CD14-positive monocyte (primary cell): ENCODE data around the gene COL5A3. TPM values are rescaled to one million over a fixed set of nuclear protein-coding genes. Genes with fewer than 3 reads are reported as not detected.

ENCODE experiments used
- DNase-seq, 3 donors: peaks; one replicate each; pipeline ENCODE4 v3.0.0-alpha.2; 2011 to 2022
- H2AFZ ChIP-seq: 2 replicates; pipeline ENCODE4 v1.6.0; 2012; ENCODE audit warnings: mild to moderate bottlenecking, low read depth, low read length, inconsistent platforms; ENCODE audit not compliant: insufficient read depth, poor library complexity, severe bottlenecking
- H3K27ac ChIP-seq, 2 donors: 1 replicate in 1 of 2; 2 replicates in 1 of 2; pipeline ENCODE4 v1.5.1; 2012 to 2013; ENCODE audit warnings: low read length in 2 of 2, control low read depth in 1 of 2, inconsistent platforms in 1 of 2, low read depth in 1 of 2, mild to moderate bottlenecking in 1 of 2
- H3K27me3 ChIP-seq, 2 donors: one replicate each; pipeline versions ENCODE4 v1.6.0 to v1.6.1; 2011 to 2013; ENCODE audit warnings: low read length in 2 of 2; ENCODE audit not compliant: control insufficient read depth in 2 of 2, insufficient read depth in 2 of 2
- H3K36me3 ChIP-seq, 2 donors: replicated peaks in 1 of 2; 1 replicate in 1 of 2; 2 replicates in 1 of 2; pipeline versions ENCODE4 v1.5.1 to v1.6.1; 2012 to 2013; ENCODE audit warnings: low read length in 2 of 2, control low read depth in 1 of 2, inconsistent platforms in 1 of 2, mild to moderate bottlenecking in 1 of 2; ENCODE audit not compliant: insufficient read depth in 2 of 2, control insufficient read depth in 1 of 2
- H3K4me1 ChIP-seq, 2 donors: 1 replicate in 1 of 2; 2 replicates in 1 of 2; pipeline versions ENCODE4 v1.5.1 to v1.6.1; 2012 to 2013; ENCODE audit warnings: low read length in 2 of 2, control low read depth in 1 of 2, inconsistent platforms in 1 of 2, mild to moderate bottlenecking in 1 of 2, moderate library complexity in 1 of 2; ENCODE audit not compliant: insufficient read depth in 2 of 2, control insufficient read depth in 1 of 2
- H3K4me2 ChIP-seq: replicated peaks from 2 replicates; pipeline ENCODE3; 2012; ENCODE audit warnings: low read length, moderate library complexity, mild to moderate bottlenecking; ENCODE audit not compliant: poor library complexity, severe bottlenecking; ENCODE audit errors: extremely low read depth
- H3K4me3 ChIP-seq, 3 experiments: fragments of 200-600 bp in 1 of 3; sonication (generic) in 1 of 3; replicated peaks in 1 of 3; 1 replicate in 2 of 3; 2 replicates in 1 of 3; pipeline ENCODE4 v1.5.1; 2011 to 2013; ENCODE audit warnings: low read length in 3 of 3, mild to moderate bottlenecking in 3 of 3, control low read depth in 2 of 3, low read depth in 2 of 3, inconsistent platforms in 1 of 3, moderate library complexity in 1 of 3
- H3K79me2 ChIP-seq: 2 replicates; pipeline ENCODE4 v1.6.0; 2012; ENCODE audit warnings: mild to moderate bottlenecking, control low read depth, inconsistent platforms, low read length, moderate library complexity; ENCODE audit not compliant: insufficient read depth
- H3K9ac ChIP-seq: 2 replicates; pipeline ENCODE4 v1.6.0; 2017; ENCODE audit warnings: low read length, mild to moderate bottlenecking; ENCODE audit not compliant: insufficient read depth, poor library complexity, severe bottlenecking
- H3K9me3 ChIP-seq, 2 donors: replicated peaks in 1 of 2; 1 replicate in 1 of 2; 2 replicates in 1 of 2; pipeline versions ENCODE4 v1.5.1 to v1.6.1; 2012 to 2013; ENCODE audit warnings: low read length in 2 of 2, control low read depth in 1 of 2; ENCODE audit not compliant: control insufficient read depth in 1 of 2, insufficient read depth in 1 of 2
- H4K20me1 ChIP-seq: 2 replicates; pipeline ENCODE4 v1.6.0; 2012; ENCODE audit warnings: mild to moderate bottlenecking, low read length, control low read depth, moderate library complexity; ENCODE audit not compliant: insufficient read depth
- H3K27ac Mint-ChIP-seq, 7 donors: one replicate each; pipeline ENCODE4 v1.8.0; 2020; ENCODE audit warnings: mild to moderate bottlenecking in 7 of 7, mixed read lengths in 7 of 7, moderate library complexity in 6 of 7, inconsistent platforms in 2 of 7
- H3K27me3 Mint-ChIP-seq, 3 donors: one replicate each; pipeline ENCODE4 v1.8.0; 2021 to 2022; ENCODE audit warnings: low read depth in 3 of 3, mild to moderate bottlenecking in 3 of 3, mixed read lengths in 3 of 3, moderate library complexity in 3 of 3, inconsistent platforms in 1 of 3
- H3K36me3 Mint-ChIP-seq, 2 donors: one replicate each; pipeline ENCODE4 v1.8.0; 2020; ENCODE audit warnings: mixed read lengths in 2 of 2, inconsistent platforms in 1 of 2, mild to moderate bottlenecking in 1 of 2
- H3K4me1 Mint-ChIP-seq: one replicate; pipeline ENCODE4 v1.8.0; 2020; ENCODE audit warnings: mild to moderate bottlenecking, mixed read lengths
- H3K4me3 Mint-ChIP-seq, 2 donors: one replicate each; pipeline ENCODE4 v1.8.0; 2020; ENCODE audit warnings: mild to moderate bottlenecking in 2 of 2, mixed read lengths in 2 of 2, moderate library complexity in 1 of 2
- H3K9me3 Mint-ChIP-seq, 7 donors: one replicate each; pipeline ENCODE4 v1.8.0; 2020 to 2022; ENCODE audit warnings: mixed read lengths in 7 of 7, mild to moderate bottlenecking in 6 of 7, moderate library complexity in 6 of 7, inconsistent platforms in 2 of 7
- CTCF ChIP-seq: fragments of 200-600 bp; IDR thresholded peaks from one replicate; pipeline ENCODE4 v1.8.0; 2022; ENCODE audit warnings: antibody characterized with exemption, mild to moderate bottlenecking
- WGBS: methylation state at CpG from one replicate; pipeline ENCODE4 v1.1.5; 2013; ENCODE audit warnings: missing lambda C conversion rate; ENCODE audit not compliant: insufficient coverage; 5-methylcytosine and 5-hydroxymethylcytosine counted together
- intact Hi-C, 2 donors: fragments of 100-400 bp; cut with micrococcal nuclease; formaldehyde crosslinking; loops; one replicate each; pipeline versions ENCODE4 v1.15.0 to v1.15.1; 2023
- polyA plus RNA-seq, 3 donors: library from polyadenylated mRNA; depleted of rRNA in 1 of 3; unstranded in 2 of 3; stranded (reverse) in 1 of 3; fragments of 300-500 nt in 2 of 3; fragments of >200 nt in 1 of 3; fragmentation: Illumina TruSeq in 2 of 3; gene quantifications; 1 replicate in 2 of 3; 2 replicates in 1 of 3; pipeline ENCODE4 v1.2.3, GENCODE V29; 2012 to 2021

Gene COL5A3
- polyA plus RNA-seq, 3 donors, result not detected

DNA sequence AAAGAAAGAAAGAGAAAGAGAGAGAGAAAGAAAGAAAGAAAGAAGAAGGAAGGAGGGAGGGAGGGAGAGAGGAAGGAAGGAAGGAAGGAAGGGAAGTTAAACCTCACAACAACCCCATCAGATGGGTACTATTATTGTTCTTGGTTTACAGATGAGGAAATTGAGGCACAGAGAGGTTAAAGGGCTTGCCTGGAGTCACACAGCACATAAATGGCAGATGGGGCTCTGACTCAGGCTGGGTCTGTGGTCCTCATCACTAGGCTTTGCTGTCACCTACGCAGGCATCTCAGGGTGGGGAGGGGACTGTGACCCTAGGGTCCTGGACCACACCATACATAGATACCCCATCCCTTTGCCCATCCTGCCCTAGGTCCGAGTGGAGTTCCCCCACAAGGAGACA lies 39.3 kb upstream of the COL5A3 start:
- intact Hi-C loops, result no loop called here
- Mint-ChIP-seq H3K27me3 (peaks cover 2 to 13% (median 2%) of the 10 kb centered on the region in 3 donors), H3K36me3 (no peaks in the 10 kb centered on the region), H3K27ac (no peak overlapping the region), H3K4me3 (no peak overlapping the region), H3K9me3 (peaks cover 15 to 33% (median 21%) of the 10 kb centered on the region in 7 donors), H3K4me1 (no peaks in the 10 kb centered on the region)
- Histone ChIP-seq H3K4me1 (no peaks in the 10 kb centered on the region), H3K4me3 (no peak overlapping the region), H3K9me3 (peaks cover 22 to 23% of the 10 kb centered on the region in 2 donors), H3K27me3 (no peaks in the 10 kb centered on the region), H3K79me2 (no peaks in the 10 kb centered on the region), H2AFZ (no peak overlapping the region), H3K27ac (no peak overlapping the region), H3K36me3 (no peaks in the 10 kb centered on the region), H3K4me2 (no peak overlapping the region), H3K9ac (no peak overlapping the region), H4K20me1 (no peaks in the 10 kb centered on the region)
- WGBS, result 40% methylated on average over 1 of the region's 2 CpGs
- no peak for TF ChIP-seq CTCF
- DNase-seq, result no peak

DNA sequence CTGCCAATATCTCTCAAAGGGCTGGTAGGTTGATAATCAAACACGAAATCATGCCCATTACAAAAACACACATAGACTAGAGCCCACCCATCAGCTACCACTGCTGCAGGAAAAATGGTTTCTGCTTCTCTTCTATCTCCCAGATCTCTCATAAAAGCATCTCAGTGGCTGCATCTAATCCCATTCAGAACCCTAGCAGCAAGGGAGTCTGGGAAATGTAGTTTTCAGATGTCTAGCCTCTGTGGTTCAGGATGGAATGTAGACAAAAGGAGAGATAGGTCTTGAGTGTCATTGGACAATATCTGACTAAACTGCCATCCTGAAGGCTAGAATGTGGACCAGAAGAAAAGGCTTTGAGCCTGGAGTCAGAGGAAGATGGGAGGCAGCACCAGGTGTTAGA lies 35.1 kb upstream of the COL5A3 start:
- H3K4me3 ChIP-seq, result no peak overlapping the region
- peaks cover 56 to 59% of the 10 kb centered on the region in 2 donors for H3K9me3 ChIP-seq
- H3K9me3 Mint-ChIP-seq, result peaks cover 41 to 70% (median 56%) of the 10 kb centered on the region in 7 donors
- H3K79me2 ChIP-seq, result no peaks in the 10 kb centered on the region
- H3K4me2 ChIP-seq, result no peak overlapping the region
- WGBS, result no CpG with 5 or more reads among the region's 1 CpG
- H3K27ac Mint-ChIP-seq, result no peak overlapping the region
- no peak overlapping the region for H3K4me3 Mint-ChIP-seq
- no peaks in the 10 kb centered on the region for H3K36me3 ChIP-seq
- no peaks in the 10 kb centered on the region for H3K4me1 ChIP-seq
- H3K27me3 Mint-ChIP-seq, result peaks cover 1 to 7% (median 4%) of the 10 kb centered on the region in 3 donors
- no peak overlapping the region for H2AFZ ChIP-seq
- no peaks in the 10 kb centered on the region for H3K27me3 ChIP-seq
- H4K20me1 ChIP-seq, result no peaks in the 10 kb centered on the region
- H3K27ac ChIP-seq, result no peak overlapping the region
- DNase-seq, result no peak
- H3K9ac ChIP-seq, result no peak overlapping the region
- no peaks in the 10 kb centered on the region for H3K36me3 Mint-ChIP-seq
- intact Hi-C loops, result no loop called here
- H3K4me1 Mint-ChIP-seq, result no peaks in the 10 kb centered on the region
- TF ChIP-seq CTCF, result no peak
